Right lobe of liver (tissue), 4 donors: ENCODE results near the gene NFATC1.

Source experiments
- POLR2A ChIP-seq: fragments of 450-650 bp; IDR thresholded peaks from one replicate; pipeline ENCODE4 v1.6.1; 2017; ENCODE audit warnings: antibody characterized with exemption, mild to moderate bottlenecking
- TF ChIP-seq, protein P1 (sequence below), 4 donors: fragments of 200-600 bp in 3 of 4; fragments of 450-650 bp in 1 of 4; IDR thresholded peaks; one replicate each; pipeline versions ENCODE4 v1.5.1 to v1.8.0; 2016 to 2022; ENCODE audit warnings: antibody characterized with exemption in 4 of 4, mild to moderate bottlenecking in 2 of 4
- donor health status: DM: no; HTN: no; CAD: no.
- donor health status: DM: no; HTN: no; CAD: no.
- donor health status: DM: no; HTN: yes; CAD: no.

DNA sequence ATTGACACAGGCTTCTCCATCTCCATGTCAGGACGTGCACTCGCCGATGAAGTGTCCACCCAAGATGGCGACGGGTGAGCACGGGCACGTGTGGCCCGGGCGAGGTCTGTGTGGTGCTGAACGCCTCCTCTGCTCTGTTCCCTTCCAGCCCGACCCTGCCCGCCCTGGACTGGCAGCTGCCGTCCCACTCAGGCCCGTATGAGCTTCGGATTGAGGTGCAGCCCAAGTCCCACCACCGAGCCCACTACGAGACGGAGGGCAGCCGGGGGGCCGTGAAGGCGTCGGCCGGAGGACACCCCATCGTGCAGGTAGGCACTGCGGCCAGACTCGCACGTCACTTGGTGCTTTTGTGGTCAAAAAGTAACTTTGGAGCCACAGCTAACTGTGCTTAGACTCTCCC is 37.7 kb downstream of the NFATC1 start:
- TF ChIP-seq, protein P1, sequence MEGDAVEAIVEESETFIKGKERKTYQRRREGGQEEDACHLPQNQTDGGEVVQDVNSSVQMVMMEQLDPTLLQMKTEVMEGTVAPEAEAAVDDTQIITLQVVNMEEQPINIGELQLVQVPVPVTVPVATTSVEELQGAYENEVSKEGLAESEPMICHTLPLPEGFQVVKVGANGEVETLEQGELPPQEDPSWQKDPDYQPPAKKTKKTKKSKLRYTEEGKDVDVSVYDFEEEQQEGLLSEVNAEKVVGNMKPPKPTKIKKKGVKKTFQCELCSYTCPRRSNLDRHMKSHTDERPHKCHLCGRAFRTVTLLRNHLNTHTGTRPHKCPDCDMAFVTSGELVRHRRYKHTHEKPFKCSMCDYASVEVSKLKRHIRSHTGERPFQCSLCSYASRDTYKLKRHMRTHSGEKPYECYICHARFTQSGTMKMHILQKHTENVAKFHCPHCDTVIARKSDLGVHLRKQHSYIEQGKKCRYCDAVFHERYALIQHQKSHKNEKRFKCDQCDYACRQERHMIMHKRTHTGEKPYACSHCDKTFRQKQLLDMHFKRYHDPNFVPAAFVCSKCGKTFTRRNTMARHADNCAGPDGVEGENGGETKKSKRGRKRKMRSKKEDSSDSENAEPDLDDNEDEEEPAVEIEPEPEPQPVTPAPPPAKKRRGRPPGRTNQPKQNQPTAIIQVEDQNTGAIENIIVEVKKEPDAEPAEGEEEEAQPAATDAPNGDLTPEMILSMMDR (IDR thresholded peaks at IDR 0.05): no peak
- TF ChIP-seq POLR2A: no peak
